Upper lobe of left lung (tissue), 4 donors: Measurements from ENCODE around the gene ARHGEF7.

Experiments used
- POLR2AphosphoS5 ChIP-seq, 2 donors: sonication (generic); formaldehyde crosslinking; IDR thresholded peaks; one replicate each; pipeline ENCODE4 v1.5.1; 2017; ENCODE audit warnings: antibody characterized with exemption in 2 of 2
- TF ChIP-seq, protein P1 (sequence below), 6 experiments: fragments of 450-650 bp in 4 of 6; fragments of 200-600 bp in 2 of 6; sonication (generic) in 2 of 6; IDR thresholded peaks; one replicate each; pipeline ENCODE4 v1.5.1; 2016 to 2019; ENCODE audit warnings: antibody characterized with exemption in 6 of 6

DNA sequence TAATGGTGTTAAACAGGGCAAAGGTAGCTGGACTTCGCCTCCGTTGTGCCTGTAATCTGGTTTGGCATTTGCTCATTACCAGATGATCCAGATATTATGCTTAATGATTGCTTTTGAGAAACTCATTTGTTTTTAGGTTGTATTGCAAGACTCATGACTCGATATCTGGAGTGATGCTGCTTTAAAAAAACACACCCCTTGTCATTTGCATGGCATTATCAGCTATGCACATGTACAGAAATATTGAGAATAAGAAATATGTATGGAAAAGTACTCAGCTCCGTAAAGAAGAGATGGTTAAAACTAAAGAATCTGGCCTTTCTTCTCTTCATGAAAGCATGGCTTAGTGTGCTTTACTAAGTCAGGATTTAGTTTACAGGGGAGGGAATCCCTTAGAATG lies 95.0 kb downstream of the ARHGEF7 start:
- no peak for TF ChIP-seq POLR2AphosphoS5 (IDR thresholded peaks at IDR 0.05)
- TF ChIP-seq, protein P1, sequence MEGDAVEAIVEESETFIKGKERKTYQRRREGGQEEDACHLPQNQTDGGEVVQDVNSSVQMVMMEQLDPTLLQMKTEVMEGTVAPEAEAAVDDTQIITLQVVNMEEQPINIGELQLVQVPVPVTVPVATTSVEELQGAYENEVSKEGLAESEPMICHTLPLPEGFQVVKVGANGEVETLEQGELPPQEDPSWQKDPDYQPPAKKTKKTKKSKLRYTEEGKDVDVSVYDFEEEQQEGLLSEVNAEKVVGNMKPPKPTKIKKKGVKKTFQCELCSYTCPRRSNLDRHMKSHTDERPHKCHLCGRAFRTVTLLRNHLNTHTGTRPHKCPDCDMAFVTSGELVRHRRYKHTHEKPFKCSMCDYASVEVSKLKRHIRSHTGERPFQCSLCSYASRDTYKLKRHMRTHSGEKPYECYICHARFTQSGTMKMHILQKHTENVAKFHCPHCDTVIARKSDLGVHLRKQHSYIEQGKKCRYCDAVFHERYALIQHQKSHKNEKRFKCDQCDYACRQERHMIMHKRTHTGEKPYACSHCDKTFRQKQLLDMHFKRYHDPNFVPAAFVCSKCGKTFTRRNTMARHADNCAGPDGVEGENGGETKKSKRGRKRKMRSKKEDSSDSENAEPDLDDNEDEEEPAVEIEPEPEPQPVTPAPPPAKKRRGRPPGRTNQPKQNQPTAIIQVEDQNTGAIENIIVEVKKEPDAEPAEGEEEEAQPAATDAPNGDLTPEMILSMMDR (IDR thresholded peaks at IDR 0.05) = no peak
